CD4-positive, alpha-beta T cell treated with Interleukin-15 for 4 hours (primary cell): ENCODE data around the gene PRKG1.

Source experiments
- DNase-seq: peaks from one replicate; pipeline ENCODE4 v3.0.0-alpha.2; 2020; ENCODE audit warnings: low spot score

The PRKG1 gene

GRCh38 chr10:51076299-51076841 is 2.1 kb downstream of the PRKG1 start:
- no peak for DNase-seq

DNA sequence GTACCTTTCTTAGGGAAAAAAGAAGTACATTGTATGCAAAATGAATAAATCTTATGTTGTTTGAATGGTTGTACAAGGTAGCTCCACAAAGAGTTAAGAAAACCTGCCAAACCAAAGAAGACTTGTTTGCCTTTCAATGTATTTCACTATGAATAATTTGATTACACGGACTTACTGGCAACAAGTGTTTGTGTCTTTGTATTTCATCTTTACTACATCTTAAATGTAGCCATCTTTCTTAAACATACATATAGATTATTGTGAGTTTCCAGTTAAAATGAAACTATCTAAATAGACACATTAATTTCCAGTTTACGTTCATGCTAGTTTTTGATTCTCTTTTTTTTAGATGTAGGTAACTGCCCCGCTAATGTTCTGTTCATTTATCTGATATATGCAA is 2.8 kb downstream of the PRKG1 start:
- DNase-seq = no peak

DNA sequence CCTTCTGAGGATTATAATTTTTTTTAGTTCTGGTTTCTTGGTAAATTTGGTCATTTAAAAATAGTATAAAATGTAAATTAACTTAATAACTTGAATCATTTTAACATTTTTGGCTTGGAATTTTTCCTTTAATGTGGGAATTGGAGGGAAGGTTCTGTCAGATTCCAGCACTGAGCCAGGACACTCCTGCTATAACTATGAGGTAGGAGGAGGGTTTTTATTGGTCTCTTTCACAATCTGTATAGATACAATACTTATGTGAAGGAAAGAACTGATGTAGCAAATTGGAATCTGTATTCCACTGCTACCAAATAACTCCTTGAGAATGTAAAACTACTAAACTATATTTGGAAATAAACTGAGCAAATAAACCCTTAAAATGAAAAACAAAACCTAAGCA is 3.2 kb downstream of the PRKG1 start:
- no peak for DNase-seq

- DNase-seq = no peak
These were observed 5.0 kb downstream of the PRKG1 start for GRCh38 chr10:51079331-51079730.

- DNase-seq = no peak
These were observed 5.5 kb downstream of the PRKG1 start for GRCh38 chr10:51079766-51080165.

- DNase-seq = no peak
These were observed 6.2 kb downstream of the PRKG1 start for GRCh38 chr10:51080311-51081006.

DNA sequence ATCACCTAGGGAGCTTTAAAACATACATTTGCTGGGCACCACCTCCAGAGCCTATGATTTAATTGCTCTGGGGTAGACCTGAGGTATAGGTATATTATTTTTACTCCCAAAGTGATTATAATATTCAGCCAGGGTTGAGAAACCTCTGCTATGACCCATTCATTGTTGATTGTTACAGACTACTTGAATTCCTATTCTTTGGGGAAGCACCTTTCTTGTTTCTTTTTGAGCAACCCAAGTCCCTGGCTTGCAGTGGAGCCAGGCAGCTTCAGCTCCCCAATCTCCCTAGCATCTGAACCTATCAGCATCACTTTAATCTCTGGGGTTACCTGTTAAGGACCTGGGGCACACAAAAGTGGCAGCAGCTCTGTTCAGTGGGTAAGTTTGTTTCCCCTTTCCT is 8.6 kb downstream of the PRKG1 start:
- no peak for DNase-seq

DNA sequence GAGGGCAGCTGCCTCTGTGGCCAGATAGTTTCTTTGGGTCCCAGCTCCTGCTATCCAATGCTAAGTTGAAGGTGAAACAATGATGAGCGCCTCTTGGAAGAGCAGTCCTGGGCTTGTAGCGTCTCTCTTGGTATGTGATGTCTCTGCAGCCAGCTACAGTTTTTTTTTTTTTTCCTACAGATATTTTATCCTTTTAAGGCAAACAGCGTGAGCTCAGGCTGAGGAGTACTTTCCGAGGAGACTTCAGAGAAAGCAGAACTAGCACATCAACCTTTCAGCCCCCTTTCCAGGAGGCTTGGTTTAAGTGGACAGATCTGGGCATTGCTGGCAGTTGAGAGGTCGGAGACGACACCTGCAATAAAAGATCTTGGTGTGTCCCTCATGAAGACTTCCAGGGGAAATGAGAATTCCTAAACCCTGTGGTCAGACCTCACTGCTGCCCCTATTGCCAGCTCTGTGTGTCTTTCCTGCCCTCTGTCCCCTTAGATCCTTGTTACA is 9.1 kb downstream of the PRKG1 start:
- no peak for DNase-seq

DNA sequence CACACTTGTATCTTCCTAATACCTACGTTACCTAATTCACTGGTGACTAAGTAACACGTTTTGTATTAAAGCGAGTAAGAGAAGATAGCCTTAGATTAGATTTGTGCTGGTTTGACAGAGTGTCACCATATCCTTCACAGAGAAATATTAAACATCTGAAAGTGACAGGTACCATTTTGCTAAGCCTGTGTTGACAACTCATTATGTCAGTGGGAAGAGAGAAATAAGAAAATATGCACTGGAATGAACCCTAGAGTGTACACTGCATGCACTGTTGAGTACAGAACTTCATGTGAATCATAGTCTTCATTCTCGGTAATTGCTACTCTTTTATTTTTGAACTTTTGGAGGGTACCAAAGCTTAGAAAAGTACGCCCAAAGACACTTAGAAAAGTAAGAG is 10.9 kb downstream of the PRKG1 start:
- no peak for DNase-seq

- no peak for DNase-seq
These were observed 12.4 kb downstream of the PRKG1 start for GRCh38 chr10:51086710-51087109.

GRCh38 chr10:51087114-51087513 is 12.8 kb downstream of the PRKG1 start:
- no peak for DNase-seq

- no peak for DNase-seq
These were observed 15.9 kb downstream of the PRKG1 start for GRCh38 chr10:51090190-51090589.

DNA sequence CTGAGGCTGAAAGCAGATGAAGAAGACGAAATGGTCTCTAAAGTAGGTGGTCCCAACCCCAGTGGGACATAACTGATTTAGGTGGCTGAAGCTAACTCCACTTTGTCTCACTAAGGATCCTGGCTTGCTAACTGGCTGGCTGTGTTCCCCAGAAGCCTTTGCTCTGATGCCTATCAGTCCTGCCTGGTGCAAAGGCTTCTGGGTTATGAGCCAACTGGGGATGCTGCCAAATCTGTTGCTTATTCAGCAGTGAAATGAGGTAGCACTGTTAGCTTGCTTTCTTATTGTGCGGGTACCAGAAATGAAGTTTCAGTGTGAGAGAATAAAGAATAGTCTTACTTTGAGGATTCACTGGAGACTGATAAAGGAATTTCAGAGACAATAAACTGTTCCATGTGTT is 18.1 kb downstream of the PRKG1 start:
- DNase-seq = no peak

- no peak for DNase-seq
These were observed 21.2 kb downstream of the PRKG1 start for GRCh38 chr10:51095444-51095843.

- DNase-seq = no peak
These were observed 23.3 kb downstream of the PRKG1 start for GRCh38 chr10:51097546-51097945.

GRCh38 chr10:51100221-51100620 is 25.9 kb downstream of the PRKG1 start:
- DNase-seq = no peak

DNA sequence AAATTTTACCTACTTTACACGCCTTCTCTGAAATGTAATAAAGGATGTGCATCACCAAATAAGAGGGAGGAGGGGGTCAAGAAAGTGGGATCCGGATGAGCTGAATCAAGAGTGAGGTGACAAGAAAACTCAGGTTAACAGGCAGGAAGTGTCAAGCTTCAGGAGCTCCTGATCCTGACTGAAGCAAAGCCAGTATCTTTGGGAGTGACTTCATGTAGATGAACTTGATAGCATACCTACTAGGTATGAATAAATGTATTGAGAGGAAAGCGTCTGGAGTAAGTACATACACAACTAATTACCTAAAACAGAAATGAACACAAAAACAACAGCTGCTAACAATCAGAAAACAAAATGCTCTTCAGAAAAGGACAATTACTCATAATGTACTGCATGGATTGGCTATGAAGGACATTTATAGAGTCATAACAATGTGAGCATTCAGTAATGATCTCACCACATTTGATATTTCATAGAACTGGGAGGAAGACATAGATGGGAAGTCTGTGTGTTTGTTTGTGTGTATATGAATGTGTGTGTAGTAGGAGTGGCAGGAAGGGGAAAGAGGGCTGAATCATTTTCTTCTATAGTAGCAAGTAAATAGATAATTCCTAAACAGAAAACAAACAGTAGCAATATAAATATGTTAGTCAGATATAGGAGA is 29.4 kb downstream of the PRKG1 start:
- no peak for DNase-seq

DNA sequence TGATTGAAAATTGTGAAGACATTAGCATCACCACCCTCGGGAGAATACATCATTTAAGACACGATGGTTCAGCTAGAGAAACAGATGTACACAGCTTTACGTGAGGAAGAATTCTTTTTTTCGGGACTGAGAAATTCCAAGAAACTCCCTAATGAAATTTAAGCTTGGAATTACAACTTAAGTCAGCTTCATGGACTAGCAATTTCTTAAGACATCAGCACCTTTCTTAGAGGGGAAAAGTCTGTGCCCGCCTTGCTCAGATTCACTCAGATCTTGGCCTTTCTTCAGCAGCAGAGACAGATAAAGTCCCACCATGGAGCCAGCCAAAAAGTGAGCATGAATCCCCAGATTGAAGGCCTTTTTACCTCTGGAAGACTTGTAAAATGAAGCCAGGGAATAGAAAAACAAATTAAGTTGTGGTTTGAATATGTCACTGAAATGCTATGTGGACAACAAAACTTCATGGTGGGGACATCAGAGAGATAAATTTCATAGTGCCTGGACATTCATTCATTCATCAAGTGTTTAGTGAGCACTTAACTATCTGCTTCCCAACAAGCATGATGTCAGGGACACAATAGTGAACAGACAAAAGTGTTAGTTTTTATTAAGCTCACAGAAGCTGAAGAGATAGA is 32.1 kb downstream of the PRKG1 start:
- DNase-seq = no peak

DNA sequence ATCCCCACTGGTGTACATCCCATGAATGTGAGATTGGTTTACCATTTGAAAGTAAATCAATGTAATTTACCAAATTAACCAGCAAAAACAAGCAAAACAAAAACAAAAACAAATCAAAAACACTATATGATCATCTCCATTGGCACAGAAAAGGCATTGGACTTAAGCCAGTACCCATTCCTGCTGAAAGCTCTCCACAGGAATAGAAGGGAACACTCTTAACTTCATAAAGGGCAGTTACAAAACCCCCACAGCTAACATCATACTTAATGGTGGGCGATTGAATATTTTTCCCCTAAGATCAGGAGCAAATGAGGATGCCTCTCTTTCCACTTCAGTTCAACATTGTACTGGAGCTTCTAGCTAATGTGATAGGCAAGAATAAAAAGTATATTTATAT is 34.1 kb downstream of the PRKG1 start:
- no peak for DNase-seq

DNA sequence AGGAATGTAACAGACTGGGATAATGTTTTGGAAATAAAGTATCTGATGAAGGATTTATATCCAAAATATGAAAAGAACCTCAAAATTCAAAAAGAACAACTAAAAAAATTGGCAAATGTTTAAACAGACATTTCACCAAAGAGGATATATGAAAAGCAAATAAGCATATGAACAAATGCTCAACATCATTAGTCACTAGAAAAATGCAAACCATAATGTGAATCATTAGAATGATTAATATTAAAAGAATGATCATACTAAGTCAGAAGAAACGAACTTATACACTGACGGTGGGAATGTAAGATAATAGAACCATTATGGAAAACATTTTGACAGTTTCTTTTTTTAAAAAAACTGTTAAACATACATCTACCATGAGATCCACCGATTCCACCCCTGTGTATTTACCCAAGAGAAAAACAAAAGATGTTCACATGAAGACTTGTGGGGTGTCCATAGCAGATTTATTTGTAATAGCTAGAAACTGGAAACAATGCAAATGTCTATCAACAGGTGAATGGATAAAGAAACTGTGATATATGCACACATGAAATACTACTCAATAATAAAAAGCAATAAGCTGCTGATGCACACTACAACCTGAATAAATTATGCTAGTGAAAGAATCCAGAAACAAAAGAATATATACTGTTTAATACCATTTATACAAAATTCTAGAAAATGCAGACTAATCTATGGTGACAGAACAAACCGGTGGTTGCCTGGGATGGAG is 35.7 kb downstream of the PRKG1 start:
- no peak for DNase-seq

- DNase-seq = no peak
These were observed 37.7 kb downstream of the PRKG1 start for GRCh38 chr10:51112013-51112412.

GRCh38 chr10:51113007-51113406 is 38.7 kb downstream of the PRKG1 start:
- DNase-seq = no peak
